CD8-positive, alpha-beta memory T cell (primary cell): ENCODE results near the gene BEST2. TPM values are rescaled to one million over a fixed set of nuclear protein-coding genes. Genes with fewer than 3 reads are reported as not detected.

ENCODE experiments used
- CTCF ChIA-PET: fragments of 350-600 bp; sonication (Branson Sonifier 250); formaldehyde crosslinking; loops from one replicate; lab custom pipeline; 2021; ENCODE audit warnings: antibody characterized with exemption; lab: Charles Lee
- POLR2A ChIA-PET: fragments of 350-600 bp; sonication (Branson Sonifier 250); formaldehyde crosslinking; loops from one replicate; lab custom pipeline; 2021; ENCODE audit warnings: antibody characterized with exemption; lab: Charles Lee
- DNase-seq, 5 donors: peaks; one replicate each; pipeline versions ENCODE4 v3.0.0 to v3.0.0-alpha.2; 2020 to 2022; ENCODE audit warnings: mixed read lengths in 1 of 5
- H3K27ac ChIP-seq: one replicate; pipeline ENCODE4 v1.7.0; 2013; ENCODE audit warnings: low read depth, mild to moderate bottlenecking, low read length, moderate library complexity
- H3K27me3 ChIP-seq: 2 replicates; pipeline ENCODE4 v1.7.0; 2013; ENCODE audit warnings: low read length, mild to moderate bottlenecking; ENCODE audit not compliant: insufficient read depth, poor library complexity, severe bottlenecking
- H3K36me3 ChIP-seq: 2 replicates; pipeline ENCODE4 v1.7.0; 2013; ENCODE audit warnings: mild to moderate bottlenecking, low read length, moderate library complexity; ENCODE audit not compliant: insufficient read depth
- H3K4me1 ChIP-seq: 2 replicates; pipeline ENCODE4 v1.7.0; 2013; ENCODE audit warnings: mild to moderate bottlenecking, low read length, moderate library complexity; ENCODE audit not compliant: insufficient read depth
- H3K4me3 ChIP-seq: 2 replicates; pipeline ENCODE4 v1.7.0; 2013; ENCODE audit warnings: mild to moderate bottlenecking, low read length
- H3K9me3 ChIP-seq: 2 replicates; pipeline ENCODE4 v1.7.0; 2013; ENCODE audit warnings: mild to moderate bottlenecking, low read length
- H3K27ac Mint-ChIP-seq, 8 donors: one replicate each; pipeline ENCODE4 v1.8.0; 2020 to 2021; ENCODE audit warnings: mixed read lengths in 8 of 8, mild to moderate bottlenecking in 6 of 8, inconsistent platforms in 3 of 8, moderate library complexity in 3 of 8
- H3K27me3 Mint-ChIP-seq, 2 donors: one replicate each; pipeline ENCODE4 v1.8.0; 2020 to 2021; ENCODE audit warnings: mixed read lengths in 2 of 2, mild to moderate bottlenecking in 1 of 2, moderate library complexity in 1 of 2
- H3K36me3 Mint-ChIP-seq, 3 donors: one replicate each; pipeline ENCODE4 v1.8.0; 2020 to 2021; ENCODE audit warnings: mixed read lengths in 3 of 3, inconsistent platforms in 1 of 3, mild to moderate bottlenecking in 1 of 3
- H3K4me1 Mint-ChIP-seq, 3 donors: one replicate each; pipeline ENCODE4 v1.8.0; 2020 to 2021; ENCODE audit warnings: mixed read lengths in 3 of 3, inconsistent platforms in 1 of 3, mild to moderate bottlenecking in 1 of 3
- H3K4me3 Mint-ChIP-seq, 7 donors: one replicate each; pipeline ENCODE4 v1.8.0; 2020 to 2021; ENCODE audit warnings: mixed read lengths in 7 of 7, mild to moderate bottlenecking in 6 of 7, moderate library complexity in 4 of 7, inconsistent platforms in 2 of 7
- H3K9me3 Mint-ChIP-seq, 5 donors: one replicate each; pipeline ENCODE4 v1.8.0; 2020 to 2022; ENCODE audit warnings: mixed read lengths in 5 of 5, mild to moderate bottlenecking in 3 of 5, moderate library complexity in 2 of 5, inconsistent platforms in 1 of 5
- polyA plus RNA-seq: library from polyadenylated mRNA; unstranded; fragments of 300-500 nt; fragmentation: Illumina TruSeq; gene quantifications from one replicate; pipeline ENCODE4 v1.2.3, GENCODE V29; 2021
- total RNA-seq, 2 experiments: library from RNA; stranded (reverse); gene quantifications; one replicate each; pipeline ENCODE4 v1.2.3, GENCODE V29; 2021

Gene BEST2
- total and polyA plus RNA-seq, 3 experiments from 2014 or later, result not detected

DNA sequence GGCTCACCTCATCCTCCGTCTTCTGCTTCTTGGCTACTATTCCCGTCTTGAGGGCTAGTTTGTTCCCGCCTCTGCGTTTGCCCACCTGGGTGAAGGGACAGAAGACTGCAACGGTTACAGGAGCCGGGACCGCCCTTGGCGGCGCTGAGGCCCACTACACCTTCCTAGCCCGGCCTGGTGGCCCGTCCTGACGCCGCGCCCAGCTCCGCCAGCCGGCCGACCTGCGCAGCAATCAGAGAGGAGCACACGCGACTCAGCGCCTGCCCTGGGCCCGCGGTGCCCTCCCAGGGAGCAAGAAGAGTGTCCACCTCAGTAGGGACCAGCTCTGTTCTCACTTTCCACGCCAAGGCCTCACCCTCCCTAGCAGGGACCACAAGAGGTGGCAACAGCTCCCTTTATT is 20.3 kb upstream of the BEST2 start:
- Histone ChIP-seq H3K27ac (no peak overlapping the region), H3K9me3 (no peaks in the 10 kb centered on the region), H3K36me3 (peaks cover 24% of the 10 kb centered on the region), H3K4me3 (no peak overlapping the region), H3K27me3 (no peaks in the 10 kb centered on the region), H3K4me1 (peaks cover 25% of the 10 kb centered on the region)
- ChIA-PET CTCF (interaction anchor here (1.1 to 2.5 kb wide), 2 partner anchors 27 to 116 kb away, joined by 3 to 5 read pairs; no protein-coding TSS in a partner anchor), POLR2A (interaction anchor here (0.7 to 1.1 kb wide), 2 partner anchors 8 to 35 kb away, joined by 5 to 11 read pairs; partner anchors contain the start of gene FBXW9)
- H3K4me3 Mint-ChIP-seq, result peak overlapping the region in 1 of 7 donors; percentile 48
- DNase-seq, result no peak
- H3K36me3 Mint-ChIP-seq, result peaks cover 0 to 55% (median 9%) of the 10 kb centered on the region in 3 donors
- no peaks in the 10 kb centered on the region for H3K9me3 Mint-ChIP-seq
- no peaks in the 10 kb centered on the region for H3K27me3 Mint-ChIP-seq
- H3K27ac Mint-ChIP-seq, result no peak overlapping the region
- H3K4me1 Mint-ChIP-seq, result peaks cover 28 to 40% (median 30%) of the 10 kb centered on the region in 3 donors

DNA sequence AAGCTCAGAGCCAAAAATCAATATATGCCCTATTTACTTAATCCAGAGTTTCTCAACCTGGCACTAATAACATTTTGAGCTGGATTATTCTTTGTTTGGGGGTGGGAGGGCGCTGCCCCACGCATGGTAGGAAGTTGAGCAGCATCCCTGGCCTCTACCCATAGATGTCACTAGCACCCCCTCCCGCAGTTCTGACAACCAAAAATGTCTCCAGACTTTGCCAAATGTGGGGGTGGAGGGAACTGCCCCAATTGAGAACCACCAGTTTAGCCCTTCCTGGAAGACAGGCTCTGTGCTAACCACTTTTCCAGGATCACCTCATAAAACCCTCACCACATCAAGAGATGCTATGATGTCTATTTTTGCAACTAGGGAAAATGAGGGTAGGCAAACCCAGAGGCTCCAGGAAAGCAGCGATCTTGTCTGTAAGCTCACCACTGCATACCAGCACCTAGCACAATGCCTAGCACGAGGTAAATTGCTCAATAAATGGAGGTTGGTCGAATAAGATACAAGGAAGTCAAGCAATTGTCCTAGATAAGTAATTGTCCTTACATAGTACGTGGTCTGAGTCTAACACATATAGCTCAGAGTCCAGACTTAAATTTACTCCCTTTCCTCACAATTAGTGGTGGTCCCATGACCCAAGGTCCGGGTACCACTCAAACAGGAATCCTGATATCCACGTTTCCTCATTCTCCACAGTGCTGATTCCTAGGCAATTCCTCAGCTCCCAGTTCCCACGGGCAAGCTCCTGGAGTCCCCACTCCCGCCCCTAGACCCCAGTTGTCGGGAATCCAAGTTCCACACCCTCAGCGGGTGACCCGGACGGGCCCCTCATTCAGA is 18.0 kb upstream of the BEST2 start:
- peaks cover 26% of the 10 kb centered on the region for H3K36me3 ChIP-seq
- Mint-ChIP-seq H3K36me3 (peaks cover 0 to 52% (median 11%) of the 10 kb centered on the region in 3 donors), H3K4me3 (peak overlapping the region; percentile 90 to 98 (median 93)), H3K9me3 (no peaks in the 10 kb centered on the region), H3K27ac (peak overlapping the region; percentile 84 to 96 (median 92)), H3K4me1 (peaks cover 46 to 59% (median 46%) of the 10 kb centered on the region in 3 donors), H3K27me3 (no peaks in the 10 kb centered on the region)
- H3K4me1 ChIP-seq, result peaks cover 41% of the 10 kb centered on the region
- H3K27ac ChIP-seq, result peak overlapping the region; percentile 88
- CTCF ChIA-PET, result interaction anchor here (1.0 to 3.8 kb wide), 11 partner anchors 9 to 113 kb away, joined by 3 to 25 read pairs (median 4); partner anchors contain the start of gene TNPO2
- peak overlapping the region; percentile 68 for H3K4me3 ChIP-seq
- peak in 3 of 5 donors; percentile 21 to 59 (median 48) for DNase-seq
- POLR2A ChIA-PET, result interaction anchor here (0.6 to 4.9 kb wide), 8 partner anchors 11 to 369 kb away, joined by 3 to 38 read pairs (median 4); partner anchors contain the start of genes DHPS, FBXW9, JUNB and TNPO2
- no peaks in the 10 kb centered on the region for H3K27me3 ChIP-seq
- H3K9me3 ChIP-seq, result no peaks in the 10 kb centered on the region

GRCh38 chr19:12736995-12737834 is 14.4 kb upstream of the BEST2 start, which contains the start of gene GET3:
GET3 (plus strand) TSS chr19:12737497; CDS start chr19:12737506, 9 bp downstream.
- peak within 1 kb of the TSS; percentile 81 for H3K4me3 ChIP-seq
- Mint-ChIP-seq H3K36me3 (peaks cover 0 to 37% (median 4%) of the 10 kb centered on the region in 3 donors), H3K4me3 (peak within 1 kb of the TSS; percentile 87 to 100 (median 99)), H3K4me1 (peaks cover 36 to 48% (median 42%) of the 10 kb centered on the region in 3 donors), H3K9me3 (no peaks in the 10 kb centered on the region), H3K27me3 (no peaks in the 10 kb centered on the region), H3K27ac (peak within 1 kb of the TSS; percentile 93 to 99 (median 97))
- peak within 1 kb of the TSS; percentile 95 for H3K27ac ChIP-seq
- CTCF ChIA-PET, result interaction anchor here (0.8 to 3.1 kb wide), 9 partner anchors 14 to 97 kb away, joined by 3 to 15 read pairs (median 4); no protein-coding TSS in a partner anchor
- POLR2A ChIA-PET, result interaction anchor here (0.8 to 4.9 kb wide), 6 partner anchors 14 to 126 kb away, joined by 3 to 38 read pairs (median 6); partner anchors contain the start of genes TNPO2 and ZNF791
- no peaks in the 10 kb centered on the region for H3K9me3 ChIP-seq
- peaks cover 14% of the 10 kb centered on the region for H3K36me3 ChIP-seq
- H3K27me3 ChIP-seq, result no peaks in the 10 kb centered on the region
- H3K4me1 ChIP-seq, result peaks cover 37% of the 10 kb centered on the region
- peak; percentile 69 to 89 (median 85) for DNase-seq

GRCh38 chr19:12737835-12738351 is 13.7 kb upstream of the BEST2 start:
- Mint-ChIP-seq H3K4me1 (peaks cover 31 to 44% (median 38%) of the 10 kb centered on the region in 3 donors), H3K4me3 (peak overlapping the region; percentile 87 to 100 (median 99)), H3K27me3 (no peaks in the 10 kb centered on the region), H3K36me3 (peaks cover 3 to 39% (median 7%) of the 10 kb centered on the region in 3 donors), H3K27ac (peak overlapping the region in 5 of 8 donors; percentile 93 to 99 (median 95)), H3K9me3 (no peaks in the 10 kb centered on the region)
- Histone ChIP-seq H3K4me3 (peak overlapping the region; percentile 81), H3K27me3 (no peaks in the 10 kb centered on the region), H3K27ac (peak overlapping the region; percentile 95), H3K9me3 (no peaks in the 10 kb centered on the region), H3K36me3 (peaks cover 14% of the 10 kb centered on the region), H3K4me1 (peaks cover 31% of the 10 kb centered on the region)
- no peak for DNase-seq
- POLR2A ChIA-PET, result interaction anchor here (0.8 to 1.4 kb wide), 2 partner anchors 60 to 127 kb away, joined by 4 to 6 read pairs; partner anchors contain the start of gene ZNF791
- CTCF ChIA-PET, result interaction anchor here (0.9 to 3.1 kb wide), 5 partner anchors 15 to 65 kb away, joined by 3 to 15 read pairs (median 6); no protein-coding TSS in a partner anchor

DNA sequence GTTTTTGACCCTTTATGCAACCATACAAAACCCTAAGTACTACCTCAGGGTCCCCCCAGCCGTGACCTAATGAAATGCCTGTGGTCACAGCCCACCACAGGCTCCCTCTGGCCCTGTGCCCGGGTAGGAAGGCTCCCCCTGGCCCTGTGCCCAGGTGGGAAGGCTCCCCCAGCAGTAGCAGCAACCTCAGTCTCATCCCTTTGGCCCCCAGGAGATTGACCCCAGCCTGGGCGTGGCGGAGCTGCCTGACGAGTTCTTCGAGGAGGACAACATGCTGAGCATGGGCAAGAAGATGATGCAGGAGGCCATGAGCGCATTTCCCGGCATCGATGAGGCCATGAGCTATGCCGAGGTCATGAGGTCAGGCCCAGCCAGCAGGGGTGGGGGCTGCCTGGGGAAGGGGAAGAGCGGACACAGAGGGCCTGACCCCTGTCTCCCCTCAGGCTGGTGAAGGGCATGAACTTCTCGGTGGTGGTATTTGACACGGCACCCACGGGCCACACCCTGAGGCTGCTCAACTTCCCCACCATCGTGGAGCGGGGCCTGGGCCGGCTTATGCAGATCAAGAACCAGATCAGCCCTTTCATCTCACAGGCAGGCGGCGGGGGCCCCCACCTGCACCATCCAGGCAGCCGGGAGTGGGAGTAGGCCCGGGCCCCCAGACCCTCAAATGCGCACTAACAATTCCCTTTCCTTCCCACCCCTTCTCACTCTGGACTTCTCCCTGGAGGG is 6.3 kb upstream of the BEST2 start:
- POLR2A ChIA-PET, result no interaction called here
- Mint-ChIP-seq H3K27ac (no peak overlapping the region), H3K9me3 (peaks cover 0 to 6% (median 0%) of the 10 kb centered on the region in 5 donors), H3K36me3 (peaks cover 11 to 57% (median 19%) of the 10 kb centered on the region in 3 donors), H3K4me1 (peaks cover 5 to 11% (median 9%) of the 10 kb centered on the region in 3 donors), H3K27me3 (peaks cover 0 to 1% of the 10 kb centered on the region in 2 donors), H3K4me3 (no peak overlapping the region)
- no peak overlapping the region for H3K4me3 ChIP-seq
- no peaks in the 10 kb centered on the region for H3K27me3 ChIP-seq
- DNase-seq, result no peak
- no peaks in the 10 kb centered on the region for H3K9me3 ChIP-seq
- no peaks in the 10 kb centered on the region for H3K4me1 ChIP-seq
- CTCF ChIA-PET, result interaction anchor here (1.3 to 3.6 kb wide), 5 partner anchors 15 to 103 kb away, joined by 3 to 10 read pairs (median 6); no protein-coding TSS in a partner anchor
- no peak overlapping the region for H3K27ac ChIP-seq
- peaks cover 13% of the 10 kb centered on the region for H3K36me3 ChIP-seq

DNA sequence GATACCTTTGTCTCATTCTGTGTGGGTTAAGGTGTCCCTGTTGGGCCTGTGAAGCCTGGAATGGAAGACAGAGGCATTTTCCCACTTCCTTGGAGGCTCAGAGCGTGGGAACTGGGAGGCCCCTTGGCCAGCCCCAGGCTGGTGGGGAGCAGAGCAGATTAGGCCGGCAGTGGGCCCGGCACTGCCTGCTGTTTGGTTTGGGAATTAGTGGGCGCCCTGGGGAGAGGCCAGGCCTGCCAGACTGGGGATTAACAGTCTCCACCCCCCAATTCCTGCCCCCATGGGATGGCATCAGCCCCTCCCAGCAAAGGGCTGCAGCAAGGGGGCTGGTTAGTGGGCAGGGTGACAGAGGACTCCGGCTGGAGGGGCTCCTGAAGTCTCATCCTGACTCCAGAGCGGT is 3.1 kb upstream of the BEST2 start:
- no peak overlapping the region for H3K4me3 ChIP-seq
- peaks cover 9 to 15% of the 10 kb centered on the region in 2 donors for H3K27me3 Mint-ChIP-seq
- ChIA-PET CTCF (interaction anchor here (1.0 kb wide), 1 partner anchor 16 kb away, joined by 3 read pairs; no protein-coding TSS in a partner anchor), POLR2A (no interaction called here)
- H3K4me3 Mint-ChIP-seq, result no peak overlapping the region
- peaks cover 5 to 6% (median 5%) of the 10 kb centered on the region in 3 donors for H3K4me1 Mint-ChIP-seq
- no peaks in the 10 kb centered on the region for H3K4me1 ChIP-seq
- H3K27me3 ChIP-seq, result no peaks in the 10 kb centered on the region
- peak overlapping the region in 2 of 8 donors; percentile 23 to 38 for H3K27ac Mint-ChIP-seq
- DNase-seq, result no peak
- no peaks in the 10 kb centered on the region for H3K9me3 ChIP-seq
- peaks cover 13% of the 10 kb centered on the region for H3K36me3 ChIP-seq
- H3K9me3 Mint-ChIP-seq, result peaks cover 0 to 6% (median 0%) of the 10 kb centered on the region in 5 donors
- H3K27ac ChIP-seq, result no peak overlapping the region
- H3K36me3 Mint-ChIP-seq, result peaks cover 8 to 43% (median 14%) of the 10 kb centered on the region in 3 donors
